ENCODE results near the gene MED31. TPM values are rescaled to one million over a fixed set of nuclear protein-coding genes. Genes with fewer than 3 reads are reported as not detected.

MED31 gene
- total and polyA plus RNA-seq, 2 of the 4 experiments (the other 2 are of a cell fraction), result 5.6 to 11.6 TPM

DNA sequence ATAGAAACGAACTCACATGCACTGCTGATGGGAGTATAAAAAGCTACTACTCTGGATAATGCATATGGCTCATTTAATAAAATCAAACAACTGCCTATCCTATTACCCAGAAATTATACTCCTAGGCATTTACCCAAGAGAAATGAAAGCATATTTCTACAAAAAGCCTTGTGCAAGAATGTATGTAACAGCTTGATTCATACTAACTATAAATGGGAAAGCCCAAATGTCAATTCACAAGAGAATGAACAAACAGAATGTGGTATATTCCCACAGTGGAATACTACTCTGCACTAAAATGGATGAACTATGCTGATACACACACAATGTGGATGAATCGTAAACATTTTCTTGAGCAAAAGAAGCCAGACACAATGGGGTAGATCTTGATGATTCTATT is 49.3 kb downstream of the MED31 start:
- no peaks in the 10 kb centered on the region for H3K27me3 ChIP-seq (ENCODE audit: control insufficient read depth, insufficient read depth, low read length)
- H3K56ac ChIP-seq (ENCODE audit: extremely low read depth, insufficient read depth, low read length), result no peak overlapping the region
- no peak overlapping the region for H4K5ac ChIP-seq (ENCODE audit: low read depth, low read length)
- intact Hi-C loops (cut with micrococcal nuclease) (no loop called here), dilution Hi-C loops (cut with HindIII; ENCODE audit: low sequenced_read_pairs, unreplicated experiment) (no loop called here), in situ Hi-C loops (cut with MboI; ENCODE audit: low sequenced_read_pairs) (no loop called here)
- peaks cover 33% of the 10 kb centered on the region for H3K36me3 ChIP-seq (ENCODE audit: control insufficient read depth, insufficient read depth, low read length)
- WGBS, 2 experiments (ENCODE audit: extremely low coverage in 2 of 2, insufficient read length in 1 of 2), result no CpG with 5 or more reads among the region's 2 CpGs
- no TSS peak for BruUV-seq (replicated peaks)
- H2AK9ac ChIP-seq (replicated peaks; ENCODE audit: low read depth, low read length, poor library complexity), result no peak overlapping the region
- no peaks in the 10 kb centered on the region for H4K20me1 ChIP-seq (ENCODE audit: insufficient read depth, low read length)
- ATAC-seq (ENCODE audit: low read depth), result no peak
- CTCF ChIA-PET, result no interaction called here
- H3K4me3 ChIP-seq (ENCODE audit: insufficient read depth, low read depth, low read length), result no peak overlapping the region
- no peak overlapping the region for H4K91ac ChIP-seq (ENCODE audit: insufficient read depth, low read depth, low read length)
- peaks cover 1% of the 10 kb centered on the region; the same call in 1 of the 2 replicates for H3K4me1 ChIP-seq (ENCODE audit: control insufficient read depth, insufficient read depth, low read length)
- H3K27ac ChIP-seq (ENCODE audit: insufficient read depth, low read length), result no peak overlapping the region
- DNase-seq, result no peak
- no peak overlapping the region for H2BK15ac ChIP-seq (ENCODE audit: low read depth, low read length)
- POLR2A ChIA-PET (ENCODE audit: unreplicated experiment), result no interaction called here
- no peak overlapping the region for H4K8ac ChIP-seq (ENCODE audit: low read depth in 2 of 2, low read length in 2 of 2)
- H2BK20ac ChIP-seq (ENCODE audit: low read depth, low read length), result no peak overlapping the region
- H3K79me1 ChIP-seq (ENCODE audit: low read depth in 1 of 2, low read length in 2 of 2), result peaks cover 9 to 28% of the 10 kb centered on the region in 2 experiments; a peak in 3 of 4 replicates
- no peak overlapping the region for H3K4me2 ChIP-seq (ENCODE audit: low read depth, low read length)
- no peak overlapping the region for H2AFZ ChIP-seq (replicated peaks; ENCODE audit: low read length, poor library complexity)
- no peak overlapping the region for H3K18ac ChIP-seq (ENCODE audit: low read depth, low read length)
- H3K4ac ChIP-seq (ENCODE audit: low read depth, low read length), result no peak overlapping the region
- TF ChIP-seq SMC3 (IDR thresholded peaks at IDR 0.05; ENCODE audit: low read depth, low read length) (no peak), FOS (IDR thresholded peaks at IDR 0.05; ENCODE audit: low read depth, low read length) (no peak)
- TF ChIP-seq, protein P1, sequence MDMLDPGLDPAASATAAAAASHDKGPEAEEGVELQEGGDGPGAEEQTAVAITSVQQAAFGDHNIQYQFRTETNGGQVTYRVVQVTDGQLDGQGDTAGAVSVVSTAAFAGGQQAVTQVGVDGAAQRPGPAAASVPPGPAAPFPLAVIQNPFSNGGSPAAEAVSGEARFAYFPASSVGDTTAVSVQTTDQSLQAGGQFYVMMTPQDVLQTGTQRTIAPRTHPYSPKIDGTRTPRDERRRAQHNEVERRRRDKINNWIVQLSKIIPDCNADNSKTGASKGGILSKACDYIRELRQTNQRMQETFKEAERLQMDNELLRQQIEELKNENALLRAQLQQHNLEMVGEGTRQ (IDR thresholded peaks at IDR 0.05; ENCODE audit: low read depth, low read length), result no peak
- no peak overlapping the region for H3K23ac ChIP-seq (ENCODE audit: low read depth, low read length)
- H3K9me3 ChIP-seq (ENCODE audit: control insufficient read depth, insufficient read depth, low read length), result no peaks in the 10 kb centered on the region
- no peak overlapping the region for H2AK5ac ChIP-seq (ENCODE audit: low read depth, low read length)
- no peaks in the 10 kb centered on the region; the same call in 1 of the 2 replicates for H3K9me1 ChIP-seq (ENCODE audit: insufficient read depth, low read length)
- H3K9ac ChIP-seq (ENCODE audit: low read depth, low read length), result no peak overlapping the region
- no peak overlapping the region for H3K14ac ChIP-seq (replicated peaks; ENCODE audit: low read depth, low read length)
- no peak overlapping the region for H2BK5ac ChIP-seq (ENCODE audit: low read depth, low read length, poor library complexity, severe bottlenecking)
- H2BK120ac ChIP-seq (ENCODE audit: low read depth, low read length), result no peak overlapping the region
